ENCODE measurements around the gene MYMK. TPM values are rescaled to one million over a fixed set of nuclear protein-coding genes. Genes with fewer than 3 reads are reported as not detected.

The MYMK gene
- total RNA-seq, 4 donors from 2014 or later = not detected

DNA sequence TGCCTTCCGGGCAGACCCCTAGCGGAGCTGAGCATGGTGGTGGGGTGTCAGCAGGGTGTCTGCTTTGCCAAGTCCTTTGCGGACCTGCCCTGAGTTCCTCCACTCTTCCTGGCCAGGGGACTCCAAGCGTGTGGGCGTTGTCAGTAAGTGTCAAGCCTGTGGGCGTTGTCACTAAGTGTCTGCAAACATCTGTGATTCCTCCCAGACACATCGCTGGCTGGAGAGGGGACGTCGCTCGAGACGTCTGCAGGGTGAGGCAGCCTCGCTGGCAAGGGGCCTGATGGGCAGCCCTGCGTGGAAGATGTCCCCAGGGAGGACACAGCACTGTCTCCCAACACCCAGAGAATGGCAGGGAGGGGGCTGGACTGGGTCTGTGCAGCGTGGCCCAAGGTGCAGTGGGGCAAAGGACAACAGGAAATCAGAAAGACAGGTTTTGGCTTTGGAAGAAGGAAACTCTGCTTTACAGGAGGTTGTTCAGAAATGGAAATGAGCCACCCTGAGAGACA, 38.6 kb upstream of the MYMK start:
- H3K4me1 ChIP-seq = peaks cover 0 to 6% of the 10 kb centered on the region in 2 donors
- DNase-seq = peak; percentile 31 to 54
- H3K9me3 ChIP-seq = no peaks in the 10 kb centered on the region
- intact Hi-C loops (cut with DNase I; ENCODE audit: low total_unique reads) = no loop called here
- H3K36me3 ChIP-seq = no peaks in the 10 kb centered on the region
- no peak overlapping the region for H3K27ac ChIP-seq
- H3K4me3 ChIP-seq = no peak overlapping the region
- no peaks in the 10 kb centered on the region for H3K27me3 ChIP-seq
- TF ChIP-seq, protein P1, sequence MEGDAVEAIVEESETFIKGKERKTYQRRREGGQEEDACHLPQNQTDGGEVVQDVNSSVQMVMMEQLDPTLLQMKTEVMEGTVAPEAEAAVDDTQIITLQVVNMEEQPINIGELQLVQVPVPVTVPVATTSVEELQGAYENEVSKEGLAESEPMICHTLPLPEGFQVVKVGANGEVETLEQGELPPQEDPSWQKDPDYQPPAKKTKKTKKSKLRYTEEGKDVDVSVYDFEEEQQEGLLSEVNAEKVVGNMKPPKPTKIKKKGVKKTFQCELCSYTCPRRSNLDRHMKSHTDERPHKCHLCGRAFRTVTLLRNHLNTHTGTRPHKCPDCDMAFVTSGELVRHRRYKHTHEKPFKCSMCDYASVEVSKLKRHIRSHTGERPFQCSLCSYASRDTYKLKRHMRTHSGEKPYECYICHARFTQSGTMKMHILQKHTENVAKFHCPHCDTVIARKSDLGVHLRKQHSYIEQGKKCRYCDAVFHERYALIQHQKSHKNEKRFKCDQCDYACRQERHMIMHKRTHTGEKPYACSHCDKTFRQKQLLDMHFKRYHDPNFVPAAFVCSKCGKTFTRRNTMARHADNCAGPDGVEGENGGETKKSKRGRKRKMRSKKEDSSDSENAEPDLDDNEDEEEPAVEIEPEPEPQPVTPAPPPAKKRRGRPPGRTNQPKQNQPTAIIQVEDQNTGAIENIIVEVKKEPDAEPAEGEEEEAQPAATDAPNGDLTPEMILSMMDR (IDR thresholded peaks at IDR 0.05) = no peak
- no peak for TF ChIP-seq POLR2A (IDR thresholded peaks at IDR 0.05)

DNA sequence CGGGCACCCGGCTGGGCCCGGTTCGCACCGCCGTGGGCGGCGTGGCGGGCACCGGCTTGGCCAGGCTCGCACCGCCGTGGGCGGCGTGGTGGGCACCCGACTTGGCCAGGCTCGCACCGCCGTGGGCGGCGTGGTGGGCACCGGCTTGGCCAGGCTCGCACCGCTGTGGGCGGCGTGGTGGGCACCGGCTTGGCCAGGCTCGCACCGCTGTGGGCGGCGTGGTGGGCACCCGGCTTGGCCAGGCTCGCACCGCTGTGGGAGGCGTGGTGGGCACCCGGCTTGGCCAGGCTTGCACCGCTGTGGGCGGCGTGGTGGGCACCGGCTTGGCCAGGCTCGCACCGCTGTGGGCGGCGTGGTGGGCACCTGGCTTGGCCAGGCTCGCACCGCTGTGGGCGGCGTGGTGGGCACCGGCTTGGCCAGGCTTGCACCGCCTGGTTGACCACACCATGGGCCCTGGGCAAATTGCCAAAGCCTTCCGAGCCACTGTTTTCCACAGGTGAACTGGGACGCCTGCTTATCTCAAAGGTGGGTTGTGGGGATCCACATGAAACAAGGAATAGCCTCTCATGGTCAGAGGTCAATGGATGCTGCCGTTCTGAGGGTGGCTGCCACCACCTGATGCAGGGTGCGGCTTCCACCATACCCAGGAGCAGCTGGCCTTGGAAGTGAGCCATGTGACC, 38.0 kb upstream of the MYMK start:
- H3K27me3 ChIP-seq = no peaks in the 10 kb centered on the region
- peaks cover 0 to 6% of the 10 kb centered on the region in 2 donors for H3K4me1 ChIP-seq
- no peak for TF ChIP-seq POLR2A (IDR thresholded peaks at IDR 0.05)
- TF ChIP-seq, protein P1 (IDR thresholded peaks at IDR 0.05) = no peak
- no peaks in the 10 kb centered on the region for H3K9me3 ChIP-seq
- H3K27ac ChIP-seq = no peak overlapping the region
- intact Hi-C loops (cut with DNase I; ENCODE audit: low total_unique reads) = no loop called here
- no peaks in the 10 kb centered on the region for H3K36me3 ChIP-seq
- H3K4me3 ChIP-seq = no peak overlapping the region
- no peak for DNase-seq

GRCh38 chr9:133561976-133562554, 37.3 kb upstream of the MYMK start:
- no peak overlapping the region for H3K27ac ChIP-seq
- no peaks in the 10 kb centered on the region for H3K9me3 ChIP-seq
- peaks cover 0 to 6% of the 10 kb centered on the region in 2 donors for H3K4me1 ChIP-seq
- intact Hi-C loops (cut with DNase I; ENCODE audit: low total_unique reads) = no loop called here
- no peak overlapping the region for H3K4me3 ChIP-seq
- no peaks in the 10 kb centered on the region for H3K27me3 ChIP-seq
- TF ChIP-seq, protein P1 (IDR thresholded peaks at IDR 0.05) = no peak
- no peaks in the 10 kb centered on the region for H3K36me3 ChIP-seq
- DNase-seq = no peak

GRCh38 chr9:133560944-133561343, 36.2 kb upstream of the MYMK start:
- Histone ChIP-seq H3K27ac (no peak overlapping the region), H3K4me1 (peaks cover 0 to 6% of the 10 kb centered on the region in 2 donors), H3K4me3 (no peak overlapping the region), H3K27me3 (no peaks in the 10 kb centered on the region), H3K36me3 (no peaks in the 10 kb centered on the region), H3K9me3 (no peaks in the 10 kb centered on the region)
- intact Hi-C loops (cut with DNase I; ENCODE audit: low total_unique reads) = no loop called here
- DNase-seq = no peak
- no peak for TF ChIP-seq POLR2A (IDR thresholded peaks at IDR 0.05)
- TF ChIP-seq, protein P1 (IDR thresholded peaks at IDR 0.05) = no peak

DNA sequence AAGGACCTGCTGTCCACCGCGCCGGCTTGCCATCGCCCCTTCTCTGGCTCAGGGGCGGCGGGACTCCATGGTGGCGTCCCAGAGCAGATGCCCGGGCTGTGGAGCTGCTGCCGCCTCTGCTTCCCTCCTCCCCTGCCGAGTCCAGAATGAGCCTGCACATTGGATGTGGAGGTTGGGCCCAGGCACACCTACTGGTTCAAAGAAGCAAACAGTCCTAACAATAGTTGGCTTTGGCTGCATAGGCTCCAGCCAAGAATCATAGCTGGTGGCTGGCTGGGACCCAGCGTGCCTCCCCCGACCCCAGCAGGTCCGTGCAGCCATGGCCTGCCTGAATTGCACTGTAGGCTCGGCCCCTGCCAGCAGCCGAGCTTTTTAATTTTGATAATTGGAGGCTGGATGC, 35.6 kb upstream of the MYMK start:
- H3K27ac ChIP-seq = no peak overlapping the region
- no peak for DNase-seq
- H3K4me3 ChIP-seq = no peak overlapping the region
- no peaks in the 10 kb centered on the region for H3K9me3 ChIP-seq
- H3K4me1 ChIP-seq = peaks cover 0 to 6% of the 10 kb centered on the region in 2 donors
- H3K27me3 ChIP-seq = no peaks in the 10 kb centered on the region
- TF ChIP-seq, protein P1 (IDR thresholded peaks at IDR 0.05) = no peak
- TF ChIP-seq POLR2A (IDR thresholded peaks at IDR 0.05) = no peak
- no peaks in the 10 kb centered on the region for H3K36me3 ChIP-seq
- intact Hi-C loops (cut with DNase I; ENCODE audit: low total_unique reads) = no loop called here

Measured in uterus (tissue), 4 donors.